22Rv1 (cell line): ENCODE measurements around the gene NEK8.
"Not testable (repeated sequence)": the region's sequence is repeated elsewhere in the genome, so short reads cannot be mapped to it uniquely, and the experiment has no call there.

ENCODE experiments used
- H3K27ac ChIP-seq: fragments of 450-650 bp; 2 replicates; pipeline ENCODE4 v1.5.1; 2017
- ZFX ChIP-seq: fragments of 450-650 bp; IDR thresholded peaks from 2 replicates; pipeline ENCODE4 v1.6.1; 2017; ENCODE audit warnings: antibody characterized with exemption, borderline replicate concordance
- TF ChIP-seq, protein P1 (sequence below): fragments of 450-650 bp; IDR thresholded peaks from 2 replicates; pipeline ENCODE4 v1.5.1; 2017; ENCODE audit warnings: mild to moderate bottlenecking

Gene NEK8

DNA sequence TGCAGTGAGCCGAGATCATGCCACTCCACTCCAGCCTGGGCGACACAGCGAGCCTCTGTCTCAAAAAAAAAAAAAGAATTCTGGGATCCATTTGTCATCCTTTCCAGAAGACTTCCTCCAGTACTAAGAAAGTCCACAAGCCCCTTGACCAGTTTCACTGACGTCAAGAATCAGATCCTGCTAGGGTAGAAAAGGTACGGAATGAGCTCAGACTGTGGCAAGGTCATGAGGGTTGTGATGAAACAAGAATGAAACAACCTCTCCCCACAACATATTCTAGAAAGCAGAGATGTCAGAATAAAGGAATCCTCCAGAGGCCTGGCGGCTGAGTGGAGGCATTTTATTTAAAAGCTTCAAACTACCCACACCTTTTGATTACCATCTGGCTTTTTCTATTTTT, 45.1 kb downstream of the NEK8 start:
- peak overlapping the region; percentile 40; the same call in 1 of the 2 replicates for H3K27ac ChIP-seq
- TF ChIP-seq ZFX = no peak
- TF ChIP-seq, protein P1, sequence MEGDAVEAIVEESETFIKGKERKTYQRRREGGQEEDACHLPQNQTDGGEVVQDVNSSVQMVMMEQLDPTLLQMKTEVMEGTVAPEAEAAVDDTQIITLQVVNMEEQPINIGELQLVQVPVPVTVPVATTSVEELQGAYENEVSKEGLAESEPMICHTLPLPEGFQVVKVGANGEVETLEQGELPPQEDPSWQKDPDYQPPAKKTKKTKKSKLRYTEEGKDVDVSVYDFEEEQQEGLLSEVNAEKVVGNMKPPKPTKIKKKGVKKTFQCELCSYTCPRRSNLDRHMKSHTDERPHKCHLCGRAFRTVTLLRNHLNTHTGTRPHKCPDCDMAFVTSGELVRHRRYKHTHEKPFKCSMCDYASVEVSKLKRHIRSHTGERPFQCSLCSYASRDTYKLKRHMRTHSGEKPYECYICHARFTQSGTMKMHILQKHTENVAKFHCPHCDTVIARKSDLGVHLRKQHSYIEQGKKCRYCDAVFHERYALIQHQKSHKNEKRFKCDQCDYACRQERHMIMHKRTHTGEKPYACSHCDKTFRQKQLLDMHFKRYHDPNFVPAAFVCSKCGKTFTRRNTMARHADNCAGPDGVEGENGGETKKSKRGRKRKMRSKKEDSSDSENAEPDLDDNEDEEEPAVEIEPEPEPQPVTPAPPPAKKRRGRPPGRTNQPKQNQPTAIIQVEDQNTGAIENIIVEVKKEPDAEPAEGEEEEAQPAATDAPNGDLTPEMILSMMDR = no peak

DNA sequence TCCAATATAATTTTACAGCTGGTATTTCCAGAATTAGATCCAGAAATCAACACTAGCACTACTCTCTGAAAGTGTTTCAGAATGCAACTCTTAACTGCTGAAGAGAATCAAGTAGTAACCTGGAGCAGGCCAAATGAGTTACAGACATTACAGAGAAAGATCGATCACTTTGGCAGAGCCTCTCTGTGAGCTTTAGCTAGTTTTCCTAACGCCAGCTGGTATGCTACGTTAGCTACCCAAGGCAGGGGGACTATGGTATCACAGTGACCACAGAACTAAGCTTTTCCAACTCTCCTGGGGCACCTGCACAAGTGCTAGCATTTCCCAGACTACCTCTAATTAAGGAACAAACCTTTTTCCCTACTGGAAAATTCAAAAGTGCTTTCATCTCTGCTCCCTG, 45.6 kb downstream of the NEK8 start:
- H3K27ac ChIP-seq = peak overlapping the region; percentile 40

DNA sequence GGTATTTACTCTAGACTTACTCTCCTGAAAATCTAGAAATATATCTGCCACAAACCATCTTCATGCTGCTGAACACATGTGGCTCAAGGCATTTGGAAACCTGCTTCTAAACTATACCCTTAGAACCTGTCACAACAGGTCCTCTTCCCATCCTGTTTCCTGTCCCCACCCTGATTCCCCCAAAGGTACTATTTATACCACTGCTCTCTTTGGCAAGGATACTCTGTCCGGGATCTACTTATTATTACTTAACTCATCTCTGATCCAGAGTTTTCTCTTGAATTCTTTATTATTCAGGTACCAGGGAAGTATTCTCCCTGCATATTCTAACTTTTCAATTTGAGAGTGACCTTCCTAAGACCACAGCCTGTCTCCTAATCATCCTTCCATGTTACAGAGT, 48.6 kb downstream of the NEK8 start:
- TF ChIP-seq, protein P1 = no peak
- no peak for TF ChIP-seq ZFX
- H3K27ac ChIP-seq = 0 out of 2 replicates have a peak overlapping the region, but pooled peaks have one; percentile 17

More for the DNA sequence above, 45.6 kb downstream of the NEK8 start:
- TF ChIP-seq, protein P1 = no peak
- TF ChIP-seq ZFX = no peak

DNA sequence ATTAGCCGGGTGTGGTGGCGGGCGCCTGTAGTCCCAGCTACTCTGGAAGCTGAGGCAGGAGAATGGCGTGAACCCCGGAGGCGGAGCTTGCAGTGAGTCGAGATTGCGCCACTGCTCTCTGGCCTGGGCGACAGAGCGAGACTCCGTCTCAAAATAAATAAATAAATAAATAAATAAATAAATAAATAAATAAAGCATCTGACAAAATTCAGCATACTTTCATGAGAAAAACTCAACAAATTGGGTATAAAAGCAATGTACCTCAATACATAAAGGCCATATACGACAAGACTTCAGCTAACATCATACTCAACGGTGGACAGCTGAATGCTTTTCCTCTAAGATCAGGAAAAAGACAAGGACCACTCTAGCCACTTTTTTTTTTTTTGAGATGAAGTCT, 51.0 kb downstream of the NEK8 start:
- H3K27ac ChIP-seq = not testable (repeated sequence)

DNA sequence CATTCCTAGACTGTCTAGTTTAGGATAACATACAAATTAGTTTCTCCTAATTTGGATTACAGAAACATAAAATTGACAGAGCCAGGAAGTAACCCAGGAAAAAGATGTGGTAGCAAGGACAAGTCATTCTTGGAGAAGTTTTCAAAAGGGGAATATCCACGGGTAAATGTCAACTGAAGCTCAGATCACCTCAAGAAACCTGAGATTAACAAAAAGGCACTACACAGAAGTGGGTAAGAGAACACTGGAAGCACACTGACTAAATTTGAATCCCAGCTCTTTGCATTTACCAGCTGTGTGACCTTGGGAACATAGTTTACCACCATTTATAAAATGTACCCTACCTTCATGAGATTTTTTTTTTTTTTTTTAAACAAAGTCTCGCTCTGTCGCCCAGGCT, 54.6 kb downstream of the NEK8 start:
- 0 out of 2 replicates have a peak overlapping the region, but pooled peaks have one; percentile 3 for H3K27ac ChIP-seq

DNA sequence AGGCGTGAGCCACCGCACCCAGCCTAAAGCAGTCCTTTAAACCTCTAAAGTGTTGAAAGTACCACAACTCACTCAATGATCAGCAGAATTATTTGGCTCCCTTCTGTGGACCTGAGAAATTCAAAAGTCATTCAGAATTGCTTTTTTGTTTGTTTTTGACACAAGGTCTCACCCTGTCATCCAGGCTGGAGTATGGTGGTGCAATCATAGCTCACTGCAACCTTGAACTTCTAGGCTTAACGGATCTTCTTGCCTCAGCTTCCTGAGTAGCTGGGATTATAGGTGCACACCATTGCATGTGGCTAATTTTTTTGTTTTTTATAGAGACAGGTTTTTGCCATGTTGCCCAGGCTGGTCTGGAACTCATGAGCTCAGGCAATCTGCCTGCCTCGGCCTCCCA, 59.5 kb downstream of the NEK8 start:
- peak overlapping the region; percentile 17; the same call in 1 of the 2 replicates for H3K27ac ChIP-seq
- TF ChIP-seq, protein P1 = no peak
- TF ChIP-seq ZFX = no peak

More for the DNA sequence above, 54.6 kb downstream of the NEK8 start:
- TF ChIP-seq, protein P1 = no peak
- no peak for TF ChIP-seq ZFX
